Peyer's patch (tissue), 4 donors: ENCODE results near the gene KDM6B. TPM values are rescaled to one million over a fixed set of nuclear protein-coding genes. Genes with fewer than 3 reads are reported as not detected.

ENCODE experiments used
- DNase-seq, 3 donors: peaks; one replicate each; pipeline ENCODE4 v3.0.0-alpha.2; 2017 to 2019
- H3K27ac ChIP-seq, 4 donors: fragments of 200-600 bp; sonication (generic); one replicate each; pipeline ENCODE4 v1.5.1; 2016 to 2019
- H3K27me3 ChIP-seq, 2 donors: fragments of 200-600 bp; sonication (generic); one replicate each; pipeline ENCODE4 v1.5.1; 2019
- H3K36me3 ChIP-seq, 3 donors: fragments of 200-600 bp; sonication (generic); one replicate each; pipeline ENCODE4 v1.5.1; 2016 to 2019
- H3K4me1 ChIP-seq, 4 donors: fragments of 200-600 bp; sonication (generic); one replicate each; pipeline ENCODE4 v1.5.1; 2016 to 2019
- H3K4me3 ChIP-seq, 4 donors: fragments of 200-600 bp; sonication (generic); 1 replicate in 3 of 4; 2 replicates in 1 of 4; pipeline ENCODE4 v1.5.1; 2016 to 2019; ENCODE audit warnings: mild to moderate bottlenecking in 1 of 4
- H3K9me3 ChIP-seq, 4 donors: fragments of 200-600 bp; sonication (generic); one replicate each; pipeline ENCODE4 v1.5.1; 2016 to 2019; ENCODE audit warnings: mild to moderate bottlenecking in 1 of 4
- CTCF ChIP-seq, 6 experiments: fragments of 450-650 bp in 4 of 6; fragments of 200-600 bp in 2 of 6; sonication (generic) in 1 of 6; IDR thresholded peaks; one replicate each; pipeline ENCODE4 v1.5.1; 2017 to 2019; ENCODE audit warnings: antibody characterized with exemption in 6 of 6, mild to moderate bottlenecking in 3 of 6, moderate library complexity in 1 of 6
- POLR2A ChIP-seq, 2 donors: fragments of 450-650 bp; IDR thresholded peaks; one replicate each; pipeline ENCODE4 v1.5.1; 2017; ENCODE audit warnings: antibody characterized with exemption in 2 of 2, mild to moderate bottlenecking in 2 of 2, moderate library complexity in 2 of 2
- total RNA-seq, 4 donors: library from RNA; depleted of rRNA; stranded (reverse); fragments of >200 nt; gene quantifications; one replicate each; pipeline ENCODE4 v1.1.0, GENCODE V29; 2016

The KDM6B gene
- total RNA-seq, 4 donors from 2014 or later: 32.1 to 45.6 (median 36.4) TPM

- Histone ChIP-seq H3K36me3 (peaks cover 0 to 32% (median 0%) of the 10 kb centered on the region in 3 donors), H3K9me3 (no peaks in the 10 kb centered on the region), H3K27ac (peak overlapping the region; percentile 97 to 100 (median 97)), H3K4me1 (peaks cover 0 to 51% (median 19%) of the 10 kb centered on the region in 4 donors), H3K27me3 (no peaks in the 10 kb centered on the region), H3K4me3 (peak overlapping the region; percentile 72 to 80 (median 79))
- DNase-seq: peak in 2 of 3 donors; percentile 77 to 89
- TF ChIP-seq CTCF (IDR thresholded peaks at IDR 0.05) (no peak), POLR2A (IDR thresholded peaks at IDR 0.05) (peak; percentile 57 to 59)
Measured at GRCh38 chr17:7842380-7843256, 8.6 kb downstream of the KDM6B start.

GRCh38 chr17:7843257-7843535 lies 9.2 kb downstream of the KDM6B start:
- TF ChIP-seq POLR2A (IDR thresholded peaks at IDR 0.05): no peak
- TF ChIP-seq CTCF (IDR thresholded peaks at IDR 0.05): no peak
- peak overlapping the region; percentile 97 to 100 (median 97) for H3K27ac ChIP-seq
- H3K27me3 ChIP-seq: no peaks in the 10 kb centered on the region
- peaks cover 0 to 38% (median 0%) of the 10 kb centered on the region in 3 donors for H3K36me3 ChIP-seq
- peaks cover 0 to 48% (median 17%) of the 10 kb centered on the region in 4 donors for H3K4me1 ChIP-seq
- peak overlapping the region; percentile 72 to 80 (median 79) for H3K4me3 ChIP-seq
- no peaks in the 10 kb centered on the region for H3K9me3 ChIP-seq
- DNase-seq: peak in 1 of 3 donors; percentile 76

- Histone ChIP-seq H3K4me3 (peak overlapping the region; percentile 72 to 80 (median 79)), H3K27ac (peak overlapping the region; percentile 97 to 100 (median 97)), H3K36me3 (peaks cover 0 to 43% (median 0%) of the 10 kb centered on the region in 3 donors), H3K4me1 (peaks cover 0 to 44% (median 16%) of the 10 kb centered on the region in 4 donors), H3K27me3 (no peaks in the 10 kb centered on the region), H3K9me3 (no peaks in the 10 kb centered on the region)
- DNase-seq: peak; percentile 94 to 95 (median 95)
- TF ChIP-seq CTCF (IDR thresholded peaks at IDR 0.05): peak in 2 of 6 experiments; percentile 4 to 6
- peak; percentile 86 to 90 for TF ChIP-seq POLR2A (IDR thresholded peaks at IDR 0.05)
Measured at GRCh38 chr17:7843536-7844291, 9.7 kb downstream of the KDM6B start.

- DNase-seq: peak; percentile 91 to 96 (median 91)
- H3K36me3 ChIP-seq: peaks cover 0 to 51% (median 0%) of the 10 kb centered on the region in 3 donors
- no peaks in the 10 kb centered on the region for H3K27me3 ChIP-seq
- H3K4me3 ChIP-seq: peak overlapping the region; percentile 72 to 80 (median 79)
- H3K9me3 ChIP-seq: no peaks in the 10 kb centered on the region
- peak overlapping the region; percentile 97 to 100 (median 97) for H3K27ac ChIP-seq
- TF ChIP-seq POLR2A (IDR thresholded peaks at IDR 0.05): peak; percentile 44 to 89
- no peak for TF ChIP-seq CTCF (IDR thresholded peaks at IDR 0.05)
- peaks cover 0 to 36% (median 14%) of the 10 kb centered on the region in 4 donors for H3K4me1 ChIP-seq
Measured at GRCh38 chr17:7844292-7845154, 10.5 kb downstream of the KDM6B start.
